ENCODE data around the gene KRTAP4-5.

The KRTAP4-5 gene

GRCh38 chr17:41177727-41178271 lies 28.2 kb upstream of the KRTAP4-5 start, which contains the start of gene KRTAP4-2:
Gene KRTAP4-2 (minus strand): TSS chr17:41178221. CDS start chr17:41178164, 57 bp downstream.
- Histone ChIP-seq H3K79me2 (ENCODE audit: insufficient read depth, low read depth) (no peaks in the 10 kb centered on the region), H3K27me3 (ENCODE audit: insufficient read depth, low read depth) (no peaks in the 10 kb centered on the region), H3K4me3 (IDR thresholded peaks at IDR 0.05; ENCODE audit: insufficient read depth, low read depth, low read length) (no peak within 1 kb of the TSS), H2AFZ (ENCODE audit: low read depth) (no peak within 1 kb of the TSS), H3K4me2 (no peak within 1 kb of the TSS), H3K36me3 (ENCODE audit: insufficient read depth) (no peaks in the 10 kb centered on the region), H3K27ac (no peak within 1 kb of the TSS), H4K20me1 (ENCODE audit: insufficient read depth) (no peaks in the 10 kb centered on the region), H3K4me1 (ENCODE audit: low read depth, poor library complexity, severe bottlenecking) (peaks cover 10% of the 10 kb centered on the region), H3K9ac (no peak within 1 kb of the TSS)
- TF ChIP-seq, protein P1, sequence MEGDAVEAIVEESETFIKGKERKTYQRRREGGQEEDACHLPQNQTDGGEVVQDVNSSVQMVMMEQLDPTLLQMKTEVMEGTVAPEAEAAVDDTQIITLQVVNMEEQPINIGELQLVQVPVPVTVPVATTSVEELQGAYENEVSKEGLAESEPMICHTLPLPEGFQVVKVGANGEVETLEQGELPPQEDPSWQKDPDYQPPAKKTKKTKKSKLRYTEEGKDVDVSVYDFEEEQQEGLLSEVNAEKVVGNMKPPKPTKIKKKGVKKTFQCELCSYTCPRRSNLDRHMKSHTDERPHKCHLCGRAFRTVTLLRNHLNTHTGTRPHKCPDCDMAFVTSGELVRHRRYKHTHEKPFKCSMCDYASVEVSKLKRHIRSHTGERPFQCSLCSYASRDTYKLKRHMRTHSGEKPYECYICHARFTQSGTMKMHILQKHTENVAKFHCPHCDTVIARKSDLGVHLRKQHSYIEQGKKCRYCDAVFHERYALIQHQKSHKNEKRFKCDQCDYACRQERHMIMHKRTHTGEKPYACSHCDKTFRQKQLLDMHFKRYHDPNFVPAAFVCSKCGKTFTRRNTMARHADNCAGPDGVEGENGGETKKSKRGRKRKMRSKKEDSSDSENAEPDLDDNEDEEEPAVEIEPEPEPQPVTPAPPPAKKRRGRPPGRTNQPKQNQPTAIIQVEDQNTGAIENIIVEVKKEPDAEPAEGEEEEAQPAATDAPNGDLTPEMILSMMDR (conservative IDR thresholded peaks at IDR 0.05; ENCODE audit: low read depth, low read length), result no peak

DNA sequence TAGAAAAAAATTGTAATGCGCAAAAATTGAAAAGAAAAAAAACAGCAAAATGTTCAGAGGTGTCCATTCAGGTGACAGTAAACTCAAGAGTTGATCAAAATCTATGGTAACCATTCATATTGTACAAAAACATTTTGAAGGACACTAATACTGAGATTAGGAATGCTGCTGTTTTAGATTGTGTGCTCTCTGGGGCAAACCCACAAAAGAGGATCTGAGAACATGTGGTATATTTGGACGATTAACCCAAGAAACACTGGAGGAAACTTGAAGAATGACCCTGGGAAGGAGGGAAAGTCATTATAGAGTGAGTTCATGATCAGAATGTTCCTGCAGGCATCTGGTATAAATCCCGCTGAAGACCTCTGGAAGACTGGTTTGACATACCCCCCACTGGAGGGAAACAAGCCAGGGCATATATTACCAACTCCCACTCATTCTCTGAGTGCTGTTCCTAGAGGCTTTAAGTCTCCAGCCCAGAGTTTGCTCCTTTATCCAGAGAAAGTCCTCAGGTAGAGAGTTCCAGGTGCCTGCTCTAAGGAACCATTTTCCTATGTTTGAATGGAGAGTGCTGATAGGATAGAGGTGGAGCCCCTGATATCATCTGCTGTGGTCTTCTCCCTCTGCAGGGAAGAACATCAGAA lies 27.2 kb upstream of the KRTAP4-5 start:
- Histone ChIP-seq H3K36me3 (ENCODE audit: insufficient read depth) (no peaks in the 10 kb centered on the region), H3K27ac (no peak overlapping the region), H2AFZ (ENCODE audit: low read depth) (no peak overlapping the region), H3K4me1 (ENCODE audit: low read depth, poor library complexity, severe bottlenecking) (peaks cover 10% of the 10 kb centered on the region), H4K20me1 (ENCODE audit: insufficient read depth) (no peaks in the 10 kb centered on the region), H3K9ac (no peak overlapping the region), H3K4me2 (no peak overlapping the region), H3K79me2 (ENCODE audit: insufficient read depth, low read depth) (no peaks in the 10 kb centered on the region), H3K27me3 (ENCODE audit: insufficient read depth, low read depth) (no peaks in the 10 kb centered on the region), H3K4me3 (IDR thresholded peaks at IDR 0.05; ENCODE audit: insufficient read depth, low read depth, low read length) (no peak overlapping the region)
- TF ChIP-seq, protein P1 (conservative IDR thresholded peaks at IDR 0.05; ENCODE audit: low read depth, low read length), result no peak

GRCh38 chr17:41171886-41172285 lies 22.3 kb upstream of the KRTAP4-5 start:
- Histone ChIP-seq H4K20me1 (ENCODE audit: insufficient read depth) (no peaks in the 10 kb centered on the region), H3K4me3 (IDR thresholded peaks at IDR 0.05; ENCODE audit: insufficient read depth, low read depth, low read length) (no peak overlapping the region), H3K4me1 (ENCODE audit: low read depth, poor library complexity, severe bottlenecking) (peaks cover 7% of the 10 kb centered on the region), H3K27me3 (ENCODE audit: insufficient read depth, low read depth) (no peaks in the 10 kb centered on the region), H3K36me3 (ENCODE audit: insufficient read depth) (no peaks in the 10 kb centered on the region), H3K79me2 (ENCODE audit: insufficient read depth, low read depth) (no peaks in the 10 kb centered on the region), H3K4me2 (no peak overlapping the region), H3K9ac (no peak overlapping the region), H3K27ac (no peak overlapping the region), H2AFZ (ENCODE audit: low read depth) (no peak overlapping the region)
- TF ChIP-seq, protein P1 (conservative IDR thresholded peaks at IDR 0.05; ENCODE audit: low read depth, low read length), result no peak

DNA sequence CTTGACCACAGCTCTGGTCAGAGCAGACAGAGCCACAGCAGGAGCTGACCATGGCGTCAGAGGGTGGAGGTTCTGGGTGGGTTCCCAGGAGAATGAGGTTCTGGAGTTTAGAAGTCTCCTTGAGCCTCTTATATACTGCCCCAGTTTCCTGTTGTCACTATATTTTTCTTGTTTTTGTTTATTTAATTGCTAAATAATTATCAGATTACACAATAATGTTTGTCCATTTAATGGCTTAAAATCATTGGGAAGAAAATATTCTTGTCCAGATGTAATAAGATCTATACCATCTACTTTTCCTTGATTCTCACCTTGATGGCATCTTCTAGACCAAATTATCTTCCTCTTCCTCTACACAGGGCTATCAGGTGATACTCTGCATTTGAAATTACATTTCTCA lies 18.5 kb upstream of the KRTAP4-5 start, which contains the start of gene KRTAP4-3:
Gene KRTAP4-3, minus strand, starts transcription at position 101 of the 400 bp plus-strand sequence. Its CDS starts 49 bp downstream, at position 52.
- H3K27ac ChIP-seq, result no peak within 1 kb of the TSS
- no peak within 1 kb of the TSS for H2AFZ ChIP-seq (ENCODE audit: low read depth)
- no peaks in the 10 kb centered on the region for H3K79me2 ChIP-seq (ENCODE audit: insufficient read depth, low read depth)
- no peaks in the 10 kb centered on the region for H3K27me3 ChIP-seq (ENCODE audit: insufficient read depth, low read depth)
- no peaks in the 10 kb centered on the region for H3K36me3 ChIP-seq (ENCODE audit: insufficient read depth)
- no peaks in the 10 kb centered on the region for H4K20me1 ChIP-seq (ENCODE audit: insufficient read depth)
- no peak within 1 kb of the TSS for H3K4me2 ChIP-seq
- H3K4me1 ChIP-seq (ENCODE audit: low read depth, poor library complexity, severe bottlenecking), result no peaks in the 10 kb centered on the region
- no peak within 1 kb of the TSS for H3K4me3 ChIP-seq (IDR thresholded peaks at IDR 0.05; ENCODE audit: insufficient read depth, low read depth, low read length)
- no peak within 1 kb of the TSS for H3K9ac ChIP-seq
- TF ChIP-seq, protein P1 (conservative IDR thresholded peaks at IDR 0.05; ENCODE audit: low read depth, low read length), result no peak

Measured in KMS-11 (cell line).